T1000 (cell line): ENCODE results near the gene MIPOL1.
"Not testable (repeated sequence)": the region's sequence is repeated elsewhere in the genome, so short reads cannot be mapped to it uniquely, and the experiment has no call there.

ENCODE experiments used
- DNase-seq: peaks from one replicate; lab custom pipeline; 2025; ENCODE audit warnings: mixed read lengths; lab: John Stamatoyannopoulos, UW

The MIPOL1 gene

GRCh38 chr14:37284760-37285159 is 87.0 kb downstream of the MIPOL1 start:
- no peak for DNase-seq

- no peak for DNase-seq
Observed at GRCh38 chr14:37285220-37285619, 87.5 kb downstream of the MIPOL1 start.

GRCh38 chr14:37289688-37290087 is 92.0 kb downstream of the MIPOL1 start:
- DNase-seq = no peak

DNA sequence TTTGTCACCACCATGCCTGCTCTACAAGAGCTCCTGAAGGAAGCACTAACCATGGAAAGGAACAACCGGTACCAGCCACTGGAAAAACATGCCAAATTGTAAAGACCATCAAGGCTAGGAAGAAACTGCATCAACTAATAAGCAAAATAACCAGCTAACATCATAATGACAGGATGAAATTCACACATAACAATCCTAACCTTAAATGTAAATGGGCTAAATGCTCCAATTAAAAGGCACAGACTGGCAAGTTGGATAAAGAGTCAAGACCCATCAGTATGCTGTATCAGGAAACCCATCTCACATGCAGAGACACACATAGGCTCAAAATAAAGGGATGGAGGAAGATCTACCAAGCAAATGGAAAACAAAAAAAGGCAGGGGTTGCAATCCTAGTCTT is 97.5 kb downstream of the MIPOL1 start:
- not testable (repeated sequence) for DNase-seq

DNA sequence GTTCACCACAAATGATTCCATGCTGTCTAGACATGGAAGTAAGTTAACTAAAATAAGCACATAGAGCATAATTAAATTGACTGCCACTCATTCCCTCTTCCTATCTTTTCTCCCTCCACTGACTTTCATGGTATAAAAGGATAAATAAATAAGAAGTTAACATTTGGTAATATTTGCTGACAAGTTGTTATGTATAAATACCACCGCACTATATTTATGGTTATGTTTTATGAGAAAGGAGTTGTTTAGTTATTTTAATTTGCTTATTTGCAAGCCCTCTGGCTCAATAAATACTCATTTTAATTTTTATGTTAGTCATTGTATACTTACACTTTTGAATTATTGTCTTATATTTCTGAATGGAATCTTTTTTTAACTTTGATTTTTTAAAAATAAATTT is 113.5 kb downstream of the MIPOL1 start:
- no peak for DNase-seq

DNA sequence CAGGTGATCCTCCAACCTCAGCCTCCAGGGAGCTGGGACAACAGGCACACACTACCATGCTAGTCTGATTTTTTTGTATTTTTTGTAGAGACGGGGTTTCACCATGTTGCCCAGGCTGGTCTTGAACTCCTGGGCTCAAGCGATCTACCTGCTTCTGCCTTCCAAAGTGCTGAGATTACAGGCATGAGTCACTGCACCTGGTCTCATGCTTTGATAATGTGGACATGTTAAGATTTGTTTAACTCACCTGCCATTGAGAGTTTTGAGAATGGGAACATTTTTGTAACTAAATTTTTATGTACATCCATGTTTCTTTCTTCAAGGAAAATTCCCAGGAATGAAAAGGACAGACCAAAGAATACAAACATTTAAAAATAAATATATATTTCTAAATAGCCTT is 121.2 kb downstream of the MIPOL1 start:
- no peak for DNase-seq

- DNase-seq = no peak
Observed at GRCh38 chr14:37320106-37320505, 122.4 kb downstream of the MIPOL1 start.

GRCh38 chr14:37325332-37325731 is 127.6 kb downstream of the MIPOL1 start:
- no peak for DNase-seq

DNA sequence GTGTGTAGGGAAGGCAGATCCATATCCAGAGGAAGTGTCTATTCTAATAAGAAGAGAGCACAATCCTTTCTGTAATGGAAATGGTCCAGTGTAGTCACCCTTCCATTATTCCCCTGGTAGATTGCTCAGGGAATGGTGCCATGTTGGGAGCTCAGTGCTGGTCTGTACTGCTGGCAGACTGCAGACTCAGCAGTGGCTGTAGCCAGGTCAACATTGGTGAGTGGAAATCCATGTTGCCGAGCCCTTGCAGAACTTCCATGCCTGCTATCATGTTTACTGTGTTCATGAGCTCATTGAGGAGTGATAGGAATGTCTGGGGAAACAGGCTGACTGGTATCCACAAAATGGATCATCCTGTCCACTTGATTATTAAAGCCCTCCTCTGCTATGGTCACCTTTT is 128.7 kb downstream of the MIPOL1 start:
- DNase-seq = no peak

DNA sequence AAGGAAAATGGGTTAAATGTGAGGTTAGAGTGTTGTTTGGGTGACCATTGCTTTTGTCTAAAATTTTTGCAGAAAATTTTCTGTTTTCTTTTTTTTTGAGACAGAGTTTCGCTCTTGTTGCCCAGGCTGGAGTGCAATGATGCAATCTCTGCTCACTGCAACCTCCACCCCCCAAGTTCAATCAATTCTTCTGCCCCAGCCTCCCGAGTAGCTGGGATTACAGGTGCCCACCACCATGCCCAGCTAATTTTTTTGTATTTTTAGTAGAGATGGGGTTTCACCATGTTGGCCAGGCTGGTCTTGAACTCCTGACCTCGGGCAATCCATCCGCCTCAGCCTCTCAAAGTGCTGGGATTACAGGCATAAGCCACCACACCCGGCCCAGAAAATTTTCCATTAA is 130.2 kb downstream of the MIPOL1 start:
- DNase-seq = not testable (repeated sequence)

- DNase-seq = no peak
Observed at GRCh38 chr14:37328673-37329072, 130.9 kb downstream of the MIPOL1 start.

DNA sequence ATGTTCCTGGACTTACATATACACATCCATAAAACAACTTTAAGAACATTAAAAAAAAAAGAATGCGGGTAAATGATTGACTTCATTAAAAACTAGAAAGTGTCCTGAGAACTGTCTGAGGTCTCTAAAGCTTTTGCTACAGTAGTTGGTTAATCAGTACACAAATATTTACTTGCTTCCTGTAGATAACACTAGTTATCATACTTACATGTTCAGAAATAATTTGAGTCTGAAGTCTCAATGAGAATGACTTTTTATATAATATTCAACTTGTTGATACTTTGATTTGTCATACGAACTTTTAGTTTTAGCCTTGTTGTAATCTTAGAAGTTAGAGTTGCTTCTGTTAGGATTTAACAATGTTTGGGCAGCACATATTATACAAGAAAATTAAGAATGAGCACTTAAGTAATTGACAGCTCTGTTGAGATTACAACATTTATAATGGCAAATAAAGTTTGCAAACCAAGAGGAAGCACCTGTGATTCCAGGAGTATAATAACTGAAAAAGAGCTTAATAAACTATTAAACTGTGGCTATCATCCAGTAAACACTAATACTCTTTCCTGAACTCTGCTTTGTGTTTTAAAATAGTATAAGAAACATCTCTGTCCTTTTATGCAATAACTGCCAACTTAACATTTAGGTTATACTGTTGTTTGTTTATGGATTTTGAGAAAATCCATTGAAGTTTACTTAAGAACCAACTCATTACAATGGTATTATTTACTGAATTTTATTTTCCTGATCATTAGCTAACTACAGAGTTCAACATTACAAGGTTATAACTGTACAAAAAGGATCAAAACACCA is 131.7 kb downstream of the MIPOL1 start:
- DNase-seq = no peak

DNA sequence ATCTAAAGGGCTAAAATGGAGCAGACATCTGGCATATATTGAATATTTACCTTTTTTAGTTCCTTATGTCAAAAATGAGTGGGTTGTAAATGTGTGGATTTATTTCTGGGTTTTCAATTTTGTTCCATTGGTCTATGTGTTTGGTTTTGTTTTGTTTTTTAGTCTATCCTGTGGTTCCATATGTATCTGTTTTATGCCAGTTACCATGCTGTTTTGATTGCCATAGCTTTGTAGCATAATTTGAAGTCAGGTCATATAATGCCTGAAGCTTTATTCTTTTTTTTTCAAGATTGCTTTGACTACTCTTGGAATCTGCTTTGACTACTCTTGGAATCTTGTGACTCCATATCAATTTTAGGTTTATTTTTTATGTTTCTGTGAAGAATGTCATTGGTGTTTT is 133.2 kb downstream of the MIPOL1 start:
- no peak for DNase-seq

- no peak for DNase-seq
Observed at GRCh38 chr14:37340353-37340752, 142.6 kb downstream of the MIPOL1 start.

- no peak for DNase-seq
Observed at GRCh38 chr14:37343307-37344094, 145.8 kb downstream of the MIPOL1 start.

- no peak for DNase-seq
Observed at GRCh38 chr14:37363661-37364060, 165.9 kb downstream of the MIPOL1 start.

- DNase-seq = no peak
Observed at GRCh38 chr14:37369425-37369824, 171.7 kb downstream of the MIPOL1 start.

- DNase-seq = no peak
Observed at GRCh38 chr14:37375566-37375965, 177.8 kb downstream of the MIPOL1 start.

GRCh38 chr14:37376944-37377609 is 179.3 kb downstream of the MIPOL1 start:
- DNase-seq = no peak

GRCh38 chr14:37384870-37385596 is 187.3 kb downstream of the MIPOL1 start:
- DNase-seq = no peak

DNA sequence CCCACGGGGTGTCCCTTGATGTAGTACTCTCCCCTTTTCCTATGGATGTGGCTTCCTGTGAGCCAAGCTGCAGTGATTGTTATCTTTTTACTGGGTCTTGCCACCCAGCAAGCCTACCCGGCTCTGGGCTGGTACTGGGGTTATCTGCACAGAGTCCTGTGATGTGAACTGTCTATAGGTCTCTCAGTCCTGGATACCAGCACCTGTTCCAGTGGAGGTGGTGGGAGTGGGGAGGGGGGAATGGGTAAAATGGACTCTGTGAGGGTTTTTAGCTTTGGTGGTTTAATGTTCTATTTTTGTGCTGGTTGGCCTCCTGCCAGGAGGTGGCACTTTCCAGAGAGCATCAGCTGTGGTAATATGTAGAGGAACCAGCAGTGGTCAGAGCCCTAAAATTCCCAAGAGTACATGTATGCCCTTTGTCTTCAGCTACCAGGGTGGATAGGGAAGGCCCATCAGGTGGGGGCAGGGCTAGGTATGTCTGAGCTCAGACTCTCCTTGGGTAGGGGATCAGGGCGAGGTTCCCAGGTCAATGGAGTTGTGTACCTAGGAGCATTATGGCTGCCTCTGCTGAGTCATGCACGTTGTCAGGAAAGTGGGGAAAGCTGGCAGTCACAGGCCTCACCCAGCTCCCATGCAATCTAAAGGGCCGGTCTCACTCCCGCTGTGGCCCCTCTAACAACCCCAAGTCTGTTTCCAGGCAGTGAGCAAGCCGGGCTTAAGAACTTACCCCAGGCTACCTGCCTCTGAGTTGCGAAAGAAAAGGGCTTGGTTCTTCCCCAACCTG is 199.6 kb downstream of the MIPOL1 start:
- DNase-seq = not testable (repeated sequence)

DNA sequence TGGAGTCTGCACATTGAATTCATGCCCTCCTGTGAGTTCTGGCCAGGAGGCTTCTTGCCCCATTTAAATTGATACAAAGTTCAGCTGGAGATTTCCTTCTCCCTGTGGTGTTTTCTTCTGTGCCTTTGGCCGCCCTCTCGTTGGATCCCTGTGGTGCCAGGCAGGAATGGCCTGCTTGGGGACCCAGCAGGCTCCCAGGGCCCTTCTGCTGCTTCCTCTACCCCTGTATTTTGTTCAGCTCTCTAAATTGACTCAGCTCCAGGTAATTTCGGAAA is 200.1 kb downstream of the MIPOL1 start:
- no peak for DNase-seq
